ENCODE measurements around the gene ELF5.

The ELF5 gene

GRCh38 chr11:34458525-34458924, 55.1 kb downstream of the ELF5 start:
- peaks cover 24 to 83% of the 10 kb centered on the region in 2 experiments for H3K36me3 ChIP-seq (ENCODE audit: control insufficient read depth in 2 of 2, insufficient read depth in 1 of 2, low read length in 2 of 2)

GRCh38 chr11:34457607-34458006, 56.0 kb downstream of the ELF5 start:
- TF ChIP-seq ZBTB11 (tag by site-specific recombination; conservative IDR thresholded peaks at IDR 0.05; ENCODE audit: low read depth) (no peak), ZNF548 (tag by site-specific recombination; IDR thresholded peaks at IDR 0.05) (no peak)
- Histone ChIP-seq H3K4me1 (ENCODE audit: control insufficient read depth, insufficient read depth, low read length) (no peaks in the 10 kb centered on the region), H3K4me3 (ENCODE audit: low read depth, low read length) (no peak overlapping the region), H3K36me3 (ENCODE audit: control insufficient read depth in 2 of 2, insufficient read depth in 1 of 2, low read length in 2 of 2) (peaks cover 25 to 84% of the 10 kb centered on the region in 2 experiments), H3K9me3 (ENCODE audit: control insufficient read depth, insufficient read depth, low read depth, low read length) (no peaks in the 10 kb centered on the region), H3K27ac (ENCODE audit: extremely low read depth, low read depth, low read length) (no peak overlapping the region)
- POLR2A ChIA-PET = no interaction called here
- CTCF ChIA-PET = interaction anchor here (1.0 kb wide), 1 partner anchor 10 kb away, joined by 3 read pairs; no protein-coding TSS in a partner anchor

More at GRCh38 chr11:34458525-34458924, 55.1 kb downstream of the ELF5 start:
- Histone ChIP-seq H3K9me3 (ENCODE audit: control insufficient read depth, insufficient read depth, low read depth, low read length) (no peaks in the 10 kb centered on the region), H3K4me3 (ENCODE audit: low read depth, low read length) (no peak overlapping the region), H3K4me1 (ENCODE audit: control insufficient read depth, insufficient read depth, low read length) (no peaks in the 10 kb centered on the region), H3K27ac (ENCODE audit: extremely low read depth, low read depth, low read length) (no peak overlapping the region)
- TF ChIP-seq PRDM1 (tag by site-specific recombination; IDR thresholded peaks at IDR 0.05) = no peak
- TF ChIP-seq PRDM6 (tag by site-specific recombination; IDR thresholded peaks at IDR 0.05) = no peak
- TF ChIP-seq HOXD13 (CRISPR knock-in tag; IDR thresholded peaks at IDR 0.05; ENCODE audit: borderline replicate concordance) = no peak
- no peak for TF ChIP-seq ZNF184 (tag by site-specific recombination; IDR thresholded peaks at IDR 0.05)
- TF ChIP-seq ZNF626 (tag by site-specific recombination; IDR thresholded peaks at IDR 0.05) = no peak
- TF ChIP-seq ZNF624 (tag by site-specific recombination; IDR thresholded peaks at IDR 0.05) = no peak
- no peak for TF ChIP-seq AEBP2 (tag by site-specific recombination; IDR thresholded peaks at IDR 0.05; ENCODE audit: borderline replicate concordance)
- TF ChIP-seq ZNF830 (tag by site-specific recombination; IDR thresholded peaks at IDR 0.05; ENCODE audit: low read depth) = no peak
- no peak for TF ChIP-seq ZNF621 (tag by site-specific recombination; IDR thresholded peaks at IDR 0.05)
- no peak for TF ChIP-seq ZNF133 (tag by site-specific recombination; IDR thresholded peaks at IDR 0.05)
- TF ChIP-seq ZNF311 (tag by site-specific recombination; IDR thresholded peaks at IDR 0.05; ENCODE audit: borderline replicate concordance) = no peak
- no peak for TF ChIP-seq ZNF214 (tag by site-specific recombination; IDR thresholded peaks at IDR 0.05; ENCODE audit: borderline replicate concordance)
- CTCF ChIA-PET = no interaction called here
- POLR2A ChIA-PET = interaction anchor here (0.8 kb wide), 1 partner anchor 101 kb away, joined by 4 read pairs; the partner anchor contains the start of gene ABTB2
